DMS114 treated with DMSO at 0.1 percent for 48 hours (cell line): Measurements from ENCODE around the gene TRIM8.
A peak's percentile ranks its signal among the peaks of the same experiment; 100 is the strongest.

ENCODE experiments used
- DNase-seq: peaks from one replicate; lab custom pipeline; 2025; ENCODE audit not compliant: unreplicated experiment; lab: John Stamatoyannopoulos, UW

Gene TRIM8, protein sequence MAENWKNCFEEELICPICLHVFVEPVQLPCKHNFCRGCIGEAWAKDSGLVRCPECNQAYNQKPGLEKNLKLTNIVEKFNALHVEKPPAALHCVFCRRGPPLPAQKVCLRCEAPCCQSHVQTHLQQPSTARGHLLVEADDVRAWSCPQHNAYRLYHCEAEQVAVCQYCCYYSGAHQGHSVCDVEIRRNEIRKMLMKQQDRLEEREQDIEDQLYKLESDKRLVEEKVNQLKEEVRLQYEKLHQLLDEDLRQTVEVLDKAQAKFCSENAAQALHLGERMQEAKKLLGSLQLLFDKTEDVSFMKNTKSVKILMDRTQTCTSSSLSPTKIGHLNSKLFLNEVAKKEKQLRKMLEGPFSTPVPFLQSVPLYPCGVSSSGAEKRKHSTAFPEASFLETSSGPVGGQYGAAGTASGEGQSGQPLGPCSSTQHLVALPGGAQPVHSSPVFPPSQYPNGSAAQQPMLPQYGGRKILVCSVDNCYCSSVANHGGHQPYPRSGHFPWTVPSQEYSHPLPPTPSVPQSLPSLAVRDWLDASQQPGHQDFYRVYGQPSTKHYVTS

DNA sequence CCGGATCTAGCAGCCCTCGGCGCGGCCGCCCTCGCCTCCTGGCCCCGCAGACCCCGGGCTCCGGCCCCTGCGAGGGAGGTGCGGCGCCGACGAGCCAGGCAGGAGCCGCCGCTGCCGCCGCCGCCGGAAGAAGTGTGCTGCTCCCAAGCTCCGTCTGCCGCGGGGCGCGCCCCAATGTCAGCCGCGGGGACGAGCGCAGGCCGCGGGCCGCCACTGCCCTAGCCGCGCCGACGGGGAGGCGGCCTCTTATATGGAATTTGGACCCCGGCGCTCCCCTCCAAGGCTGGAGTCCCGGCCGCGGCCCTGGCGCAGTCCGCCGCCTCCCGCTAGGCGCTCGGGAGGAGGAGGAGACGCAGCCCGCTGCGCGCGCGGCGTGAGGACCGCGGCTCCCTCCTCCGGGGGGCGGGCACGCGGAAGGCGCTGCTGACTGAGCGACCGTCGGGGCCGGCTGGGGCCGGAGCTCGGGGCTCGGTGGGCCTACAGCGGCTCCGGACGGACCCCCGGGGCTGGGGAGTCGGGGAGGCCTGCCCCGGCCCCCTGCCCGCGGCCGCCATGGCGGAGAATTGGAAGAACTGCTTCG, at the start of gene TRIM8:
TRIM8 (plus strand) TSS at position 414 of the 580 bp plus-strand sequence; CDS start at position 553, 139 bp downstream.
- peak; percentile 42 for DNase-seq

DNA sequence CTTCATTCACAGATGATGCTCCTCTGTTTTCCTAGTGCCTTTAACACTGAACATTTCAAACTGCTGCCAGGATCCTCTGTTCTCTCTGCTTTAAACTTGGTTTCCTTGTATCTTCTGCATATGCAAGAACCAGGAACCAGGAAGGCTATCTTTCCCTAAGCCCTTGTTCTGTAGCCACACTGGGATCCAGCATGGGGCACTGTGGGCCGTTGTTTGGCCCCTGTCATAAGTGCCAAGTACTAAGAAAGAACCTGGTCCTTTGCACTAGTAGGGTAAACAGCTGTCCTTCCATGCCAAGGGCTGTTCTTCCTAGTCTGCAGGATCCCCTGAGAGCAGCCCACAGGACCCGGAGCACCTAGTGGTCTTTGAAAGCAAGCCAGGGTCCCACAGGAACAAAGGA, 49.0 kb upstream of the TRIM8 start:
- DNase-seq: no peak

DNA sequence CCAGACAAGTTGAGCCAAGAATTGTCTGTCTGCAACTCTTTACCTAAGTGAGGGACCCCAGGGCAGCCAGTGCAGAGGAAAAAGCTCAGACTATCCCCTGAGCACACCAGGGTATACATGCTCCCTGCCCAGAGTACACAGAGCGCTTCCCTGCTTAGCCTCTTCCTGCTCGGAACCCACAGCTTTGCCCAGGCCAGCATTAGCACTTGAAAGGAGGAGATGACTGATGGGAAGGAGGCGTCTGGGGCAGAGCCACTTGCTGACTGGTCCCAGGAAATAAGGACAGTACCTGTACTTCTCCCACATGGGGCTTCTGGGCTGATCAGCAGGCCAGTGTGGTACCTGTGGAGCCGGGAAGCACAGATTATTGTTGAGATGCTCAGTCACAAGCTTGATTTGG, 48.4 kb upstream of the TRIM8 start:
- no peak for DNase-seq

DNA sequence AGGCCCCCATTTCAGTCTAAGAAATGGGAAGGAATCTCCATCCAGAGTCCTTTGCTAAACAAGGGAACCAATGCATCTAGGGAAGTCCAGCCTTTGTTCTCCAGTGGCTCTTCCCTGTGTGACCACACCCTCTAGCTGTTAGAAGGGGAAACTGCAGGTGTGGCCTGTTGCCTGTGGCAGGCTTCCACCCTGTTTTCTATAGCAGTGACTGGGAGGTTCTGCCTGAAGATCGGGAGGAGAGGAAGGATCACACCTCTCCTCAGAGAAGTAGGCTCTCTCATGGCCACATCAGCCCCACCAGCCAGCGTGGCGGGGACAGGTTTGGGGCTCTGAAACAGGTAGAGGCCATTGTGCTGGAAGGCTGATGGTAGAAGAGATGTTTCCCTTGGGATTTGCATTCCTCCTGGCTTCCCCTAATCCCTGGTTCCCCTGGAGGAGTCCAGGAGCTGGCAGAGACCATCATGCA, 47.7 kb upstream of the TRIM8 start:
- peak; percentile 58 for DNase-seq

DNA sequence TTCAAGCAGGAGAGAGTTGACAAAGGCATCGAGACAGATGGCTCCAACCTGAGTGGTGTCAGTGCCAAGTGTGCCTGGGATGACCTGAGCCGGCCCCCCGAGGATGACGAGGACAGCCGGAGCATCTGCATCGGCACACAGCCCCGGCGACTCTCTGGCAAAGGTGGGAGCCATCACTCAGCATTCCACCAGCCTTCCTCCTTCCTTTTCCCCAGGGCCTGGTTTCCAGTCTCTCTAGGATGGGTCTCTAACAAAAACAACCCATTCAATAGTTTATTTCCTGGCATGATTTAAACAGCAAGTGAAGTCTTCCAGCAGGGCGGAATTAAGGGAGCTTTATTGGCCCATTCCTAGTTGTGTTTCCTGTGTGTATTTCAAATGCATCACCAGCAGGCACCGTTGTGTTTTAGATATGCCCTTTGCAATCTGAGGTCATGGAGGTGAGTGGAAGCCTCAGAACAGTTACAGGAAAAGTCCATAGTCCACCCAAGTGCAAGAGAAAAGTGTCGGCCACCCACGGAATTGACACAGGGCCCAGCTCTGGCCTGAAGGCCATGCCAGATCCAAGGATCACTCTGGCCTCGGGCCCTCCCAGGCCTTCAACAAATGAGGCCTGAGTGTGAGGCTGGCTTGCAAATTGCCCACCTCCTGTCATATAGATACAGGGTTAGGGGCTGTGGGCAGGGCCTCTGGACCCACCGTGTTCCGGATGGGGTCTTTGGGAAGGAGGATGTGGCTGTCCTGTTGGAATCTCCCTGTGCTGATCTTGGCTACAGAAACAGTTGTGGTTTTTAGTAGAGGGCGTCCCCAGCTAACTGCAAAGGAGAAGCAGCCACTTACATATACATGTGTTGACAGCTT, 46.9 kb upstream of the TRIM8 start:
- no peak for DNase-seq

DNA sequence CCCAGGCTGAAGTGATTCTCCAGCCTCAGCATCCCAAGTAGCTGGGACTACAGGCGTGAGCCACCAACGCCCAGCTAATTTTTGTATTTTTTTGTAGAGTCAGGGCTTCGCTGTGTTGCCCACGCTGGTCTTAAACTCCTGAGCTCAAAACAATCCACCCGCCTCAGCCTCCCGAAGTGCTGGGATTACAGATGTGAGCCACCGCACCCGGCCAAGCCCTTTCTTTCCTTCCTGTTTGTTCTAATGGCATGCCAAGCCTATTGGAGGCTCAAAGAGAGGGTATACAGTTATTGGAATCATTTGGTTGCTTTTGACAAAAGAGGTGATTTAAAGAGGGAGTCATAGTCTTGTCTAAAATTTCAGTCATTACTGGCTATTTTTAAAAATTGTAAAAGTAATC, 46.0 kb upstream of the TRIM8 start:
- DNase-seq: no peak

DNA sequence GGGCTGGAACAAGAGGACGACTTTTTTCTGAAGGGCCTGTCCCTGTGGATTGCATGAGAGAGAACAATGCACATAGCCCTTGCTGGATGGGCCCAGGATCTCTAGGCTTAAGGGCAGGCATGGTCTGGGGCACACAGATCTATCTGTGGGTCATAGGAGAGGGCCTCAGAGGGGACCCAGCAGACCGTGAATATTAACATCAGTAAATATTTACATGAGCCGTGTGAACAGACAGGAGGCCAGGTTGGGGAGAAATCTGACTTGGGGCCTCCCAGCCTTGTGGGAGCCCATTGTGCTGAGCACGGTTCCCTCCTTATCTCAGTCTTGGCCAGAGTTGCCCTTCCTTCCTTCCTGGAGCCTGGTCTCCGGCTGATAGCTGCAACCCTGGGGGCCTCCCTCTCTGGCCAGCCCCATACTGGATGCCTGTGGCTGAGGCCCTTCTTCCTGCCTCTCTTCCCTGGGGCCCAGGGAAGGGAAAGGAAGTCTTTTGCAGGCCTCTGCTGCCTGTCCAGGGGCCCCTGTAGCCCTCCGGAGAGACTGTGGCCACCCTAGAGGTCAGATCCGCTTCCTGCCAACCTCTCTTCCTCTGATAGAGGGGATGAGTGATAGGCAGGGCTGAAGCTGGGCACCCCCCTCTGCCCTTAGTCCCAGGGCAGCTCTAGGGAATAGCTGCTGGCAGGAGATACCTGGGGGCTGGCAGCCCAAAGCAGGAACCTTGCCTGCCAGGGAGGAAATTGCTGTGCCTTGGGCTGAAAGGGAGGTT, 44.5 kb upstream of the TRIM8 start:
- no peak for DNase-seq

DNA sequence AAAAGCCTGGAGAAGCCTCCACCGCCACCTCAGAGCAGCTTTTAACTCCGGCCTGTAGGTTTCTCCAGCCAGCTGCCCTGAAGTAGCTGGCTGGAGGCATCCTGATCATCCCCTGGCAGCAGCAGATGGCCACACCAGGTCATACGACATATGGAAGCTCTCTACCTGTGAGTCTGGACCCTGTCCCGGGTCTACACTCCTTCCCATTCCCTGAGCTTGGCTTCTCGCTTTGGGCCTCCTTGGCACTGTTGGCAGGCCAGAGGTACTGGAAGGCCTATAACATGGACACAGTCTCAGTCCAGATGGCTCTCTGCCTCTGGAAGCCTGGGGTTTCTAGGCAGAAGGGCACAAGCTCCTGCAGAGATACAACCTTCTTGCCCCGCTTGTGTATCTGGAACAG, 43.5 kb upstream of the TRIM8 start:
- DNase-seq: no peak

DNA sequence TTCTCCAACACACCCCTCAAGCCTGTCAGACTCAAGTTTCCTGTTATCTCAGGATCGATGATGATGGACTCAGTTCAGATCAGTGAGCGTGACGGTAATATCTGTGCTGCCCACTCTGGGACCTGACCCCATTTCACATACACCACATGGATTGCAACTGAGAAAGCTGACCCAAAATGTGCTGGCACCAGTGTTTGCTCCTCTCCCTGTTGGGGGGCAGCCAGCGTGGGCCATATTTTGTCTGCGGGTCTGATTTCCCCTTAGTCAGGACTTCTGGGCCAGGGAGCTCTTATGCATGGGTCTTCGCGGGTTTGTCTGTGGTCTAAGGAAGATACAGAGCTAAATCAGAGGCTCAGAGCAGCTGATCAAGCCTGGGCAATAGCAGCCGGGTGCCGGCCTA, 42.6 kb upstream of the TRIM8 start:
- DNase-seq: no peak

DNA sequence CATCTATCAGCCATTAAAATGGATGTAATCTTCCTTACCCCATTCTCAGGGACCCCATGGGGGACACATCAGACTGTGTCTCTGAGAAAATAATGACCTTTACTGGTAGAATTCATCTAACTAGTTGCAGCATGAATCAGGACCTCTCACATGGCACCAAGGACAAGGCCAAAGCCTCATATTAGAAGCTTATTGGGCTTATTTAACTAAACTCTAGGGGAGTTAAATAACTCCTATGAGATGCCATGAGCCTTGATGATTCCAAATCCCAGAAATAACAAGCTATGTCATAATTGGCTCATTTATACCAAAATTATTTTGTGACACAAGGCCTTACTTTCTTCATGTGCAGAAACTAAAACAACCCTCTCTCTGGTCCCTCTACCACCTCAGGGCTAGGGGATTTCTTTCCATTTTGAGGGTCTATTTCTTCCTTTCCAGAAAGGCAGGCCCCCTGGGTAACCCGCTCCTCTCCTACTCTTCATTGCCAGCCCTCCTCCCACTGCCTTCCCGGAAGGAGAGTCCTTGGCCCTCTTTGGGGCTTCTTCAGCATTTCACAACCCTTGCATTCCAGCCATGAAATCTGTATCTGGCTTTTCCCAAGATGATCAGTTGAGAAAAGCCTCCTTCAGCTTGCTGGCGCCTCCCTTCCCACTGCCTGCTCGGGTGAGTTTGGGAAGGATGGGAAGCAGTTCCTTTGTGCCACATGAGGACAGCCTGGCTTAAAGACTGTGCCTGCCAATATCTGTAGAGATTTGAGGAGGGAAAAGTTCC, 41.8 kb upstream of the TRIM8 start:
- no peak for DNase-seq

DNA sequence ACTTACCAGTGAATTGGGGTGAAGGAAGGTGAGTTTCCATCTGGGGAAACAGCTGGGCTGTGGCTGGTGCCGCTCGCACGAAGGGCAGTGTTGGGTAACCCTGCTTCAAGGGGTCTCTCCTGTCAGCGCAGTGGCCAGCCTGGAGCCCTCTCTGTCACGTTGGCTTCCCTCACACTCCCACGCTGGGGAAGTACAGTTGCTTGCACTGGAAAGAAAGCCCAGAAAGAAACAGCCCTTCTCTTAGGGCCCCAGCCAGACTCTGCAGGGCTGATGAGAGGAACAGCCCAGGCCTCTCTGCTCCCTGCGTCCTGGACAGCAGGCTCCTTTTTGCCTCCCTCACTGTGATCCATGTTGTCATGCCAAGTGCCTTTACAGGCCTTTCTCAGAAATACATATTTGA, 40.3 kb upstream of the TRIM8 start:
- DNase-seq: no peak

DNA sequence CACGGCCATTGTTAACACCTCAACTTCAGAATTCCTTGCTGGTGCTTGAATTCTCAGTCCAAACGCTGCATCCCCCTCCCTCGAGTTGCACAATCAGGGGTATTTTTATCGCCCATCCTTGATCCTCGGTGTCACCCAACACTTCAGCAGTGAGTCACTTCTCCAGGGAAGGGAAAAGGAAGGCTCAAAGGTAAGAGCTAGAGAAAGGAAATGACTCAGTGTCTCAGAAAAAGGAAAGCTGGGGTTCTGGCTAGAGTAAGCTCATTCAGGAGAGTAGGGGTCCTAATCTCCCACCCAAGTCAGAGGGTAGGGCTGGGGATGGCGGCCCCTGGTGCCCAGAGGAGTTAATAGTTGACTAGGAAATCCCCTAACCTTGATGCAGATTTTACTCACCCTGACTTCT, 39.8 kb upstream of the TRIM8 start:
- DNase-seq: no peak

DNA sequence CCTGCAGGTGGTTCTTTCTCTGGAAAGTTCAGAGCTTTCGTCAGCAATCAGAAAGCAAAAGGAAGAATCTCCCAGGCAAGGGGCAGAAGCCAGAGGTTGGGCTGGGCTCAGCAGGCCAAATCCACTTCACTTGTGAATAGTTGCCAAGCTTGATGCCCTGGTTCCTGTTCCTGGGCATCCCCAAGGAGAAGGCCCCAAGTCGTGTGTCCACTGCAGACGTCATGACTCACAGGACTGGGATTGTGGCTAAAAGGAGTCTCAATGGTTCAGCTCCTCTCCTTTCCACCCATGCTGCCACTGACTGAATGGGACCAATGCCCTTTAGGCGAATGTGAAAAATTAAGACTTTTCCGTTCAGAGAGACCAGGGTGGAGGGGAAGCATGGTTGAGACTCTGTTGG, 38.6 kb upstream of the TRIM8 start:
- no peak for DNase-seq

DNA sequence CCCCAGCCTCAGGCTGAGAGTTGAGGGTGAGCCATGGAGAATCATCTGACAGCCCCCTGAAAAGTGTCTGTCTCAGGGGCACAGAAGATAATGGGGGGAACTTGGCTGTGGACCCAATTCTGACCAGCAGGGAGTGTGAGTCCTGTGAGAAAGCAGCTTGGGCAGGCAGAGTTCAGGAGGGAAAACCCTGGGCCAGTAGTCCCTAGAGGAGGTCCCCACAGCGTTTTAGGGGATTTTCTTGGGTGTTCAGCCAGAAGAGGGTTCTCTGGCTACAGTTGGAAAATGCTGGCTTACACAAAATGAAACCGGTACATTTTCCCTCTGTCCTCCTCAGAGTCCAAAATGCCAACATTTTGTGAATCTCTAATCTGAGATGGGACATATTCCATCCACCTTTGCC, 35.8 kb upstream of the TRIM8 start:
- no peak for DNase-seq

DNA sequence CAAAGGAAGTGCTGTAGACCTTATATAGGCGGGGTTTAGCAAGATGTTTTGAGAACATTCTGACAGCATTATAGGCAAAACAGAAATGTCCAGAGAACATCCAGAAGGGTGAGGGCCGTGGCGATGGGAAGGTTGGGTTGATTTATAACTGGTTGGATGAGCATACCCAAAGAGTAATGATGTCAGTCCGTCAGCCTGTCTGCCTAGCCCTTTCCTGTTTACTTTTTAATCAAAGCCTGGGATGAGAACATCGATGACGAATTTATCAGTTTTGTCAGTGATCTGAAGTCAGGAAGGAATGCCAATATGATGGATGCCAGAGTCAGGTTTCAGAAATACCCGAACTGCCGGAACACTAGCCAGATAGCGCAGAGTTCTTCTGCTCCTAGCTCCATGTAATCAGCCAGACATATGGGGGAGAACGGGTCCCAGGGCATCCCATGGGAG, 33.8 kb upstream of the TRIM8 start:
- DNase-seq: no peak

DNA sequence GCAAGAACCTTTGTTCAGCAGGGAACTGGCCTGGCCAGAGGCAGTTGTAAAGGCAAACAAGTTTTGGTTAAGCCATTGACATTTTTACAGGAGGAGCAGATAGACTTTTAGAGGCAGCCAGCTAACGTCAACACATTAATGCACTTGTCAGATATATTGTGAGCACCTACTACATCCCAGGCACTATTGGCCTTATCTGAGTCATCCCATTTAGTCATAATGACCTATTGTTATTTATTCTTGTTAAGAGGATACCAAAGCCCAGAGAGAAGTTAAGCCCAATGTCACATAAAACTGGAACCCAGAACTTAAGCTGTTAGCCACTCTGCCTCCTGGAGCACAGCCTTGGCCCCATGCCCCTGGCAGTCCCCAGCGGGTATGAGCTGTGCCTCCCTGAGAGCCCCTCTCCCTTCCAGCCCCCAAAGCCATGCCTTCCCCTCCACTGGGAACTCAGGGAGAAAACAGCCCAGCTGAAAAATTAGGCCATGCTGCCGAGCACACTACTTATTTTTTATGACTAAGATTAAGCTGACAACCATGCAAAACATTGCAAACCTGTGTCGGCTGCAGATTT, 32.7 kb upstream of the TRIM8 start:
- no peak for DNase-seq

DNA sequence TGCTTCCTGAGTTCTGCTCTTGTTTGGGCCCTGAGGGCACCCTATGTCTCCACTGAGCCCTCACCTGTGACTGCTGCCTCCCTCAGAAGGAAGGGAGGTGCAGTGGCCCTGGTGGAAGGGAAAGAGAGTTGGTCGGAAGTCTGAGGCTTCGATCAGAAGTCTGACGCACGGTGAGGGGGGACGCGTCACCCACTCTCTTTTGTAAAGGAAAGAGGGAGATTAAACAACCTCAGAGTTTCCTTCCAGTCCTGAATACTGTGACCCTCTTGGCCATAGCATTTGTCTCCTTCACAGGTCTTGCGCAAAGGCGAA, 31.4 kb upstream of the TRIM8 start:
- no peak for DNase-seq

DNA sequence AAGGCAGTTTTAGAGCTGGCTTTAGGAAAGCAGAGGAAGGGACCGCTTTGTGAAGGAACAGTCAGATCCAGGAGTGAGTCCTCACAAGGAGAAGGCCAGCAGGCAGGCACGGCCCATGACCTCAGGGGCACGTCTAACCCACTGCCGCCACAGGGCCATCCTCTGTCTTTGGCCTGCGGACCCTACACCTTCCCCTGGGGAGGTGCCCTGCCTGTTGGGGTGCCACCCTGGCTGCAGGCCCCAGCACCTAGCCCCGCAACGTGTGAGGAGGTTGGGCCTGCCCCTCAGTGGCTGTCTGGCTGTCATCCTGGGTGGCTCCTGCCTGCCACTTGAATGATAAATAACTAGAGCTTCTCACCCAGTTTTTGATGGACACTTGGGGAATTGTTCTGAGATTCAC, 31.0 kb upstream of the TRIM8 start:
- DNase-seq: no peak

DNA sequence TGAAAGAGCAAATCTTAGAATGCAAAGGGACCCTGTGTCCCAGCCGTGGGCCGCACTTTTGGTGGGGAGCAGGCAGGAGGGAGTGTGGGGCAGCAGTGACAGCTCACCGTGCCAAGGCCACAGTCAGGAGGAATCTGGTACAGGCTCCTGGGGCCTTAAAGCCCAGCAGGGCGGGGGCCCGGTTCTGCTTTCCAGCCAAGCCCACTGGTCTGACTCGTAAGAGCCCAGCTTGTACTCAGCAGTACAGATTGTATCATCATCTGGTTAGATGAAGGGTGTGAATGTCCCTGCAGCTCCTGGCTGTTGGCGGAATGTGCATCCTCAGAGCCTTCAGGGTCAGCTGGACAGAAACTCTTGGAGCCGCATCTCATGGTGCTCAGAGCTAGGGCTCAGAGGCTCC, 30.5 kb upstream of the TRIM8 start:
- DNase-seq: no peak

DNA sequence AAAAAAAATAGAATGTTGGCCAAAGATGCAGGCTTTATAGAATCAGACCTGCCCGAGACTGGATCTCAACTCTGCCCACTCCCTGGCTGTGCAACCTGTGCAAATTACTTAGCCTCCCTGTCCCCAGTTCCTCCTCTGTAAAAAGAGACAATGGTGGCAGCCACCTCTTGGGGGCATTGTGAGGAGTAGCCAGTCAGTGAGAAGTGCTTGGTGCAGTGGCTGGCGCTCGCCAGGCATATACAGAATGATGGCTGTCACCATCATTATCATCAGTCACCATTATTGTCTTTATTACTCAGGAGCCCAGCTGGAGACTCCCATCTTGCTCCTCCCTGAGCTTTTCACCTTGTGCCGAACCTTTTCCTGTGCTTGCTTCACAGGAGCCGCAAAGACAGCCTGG, 29.4 kb upstream of the TRIM8 start:
- no peak for DNase-seq
